Lung (tissue), 12 donors: ENCODE data around the gene UQCR11. TPM values are rescaled to one million over a fixed set of nuclear protein-coding genes. Genes with fewer than 3 reads are reported as not detected.

Experiments
- ATAC-seq: fragments of 200-7000 bp; cut with Tn5 transposase; one replicate; pipeline ENCODE4 v1.9.1; 2020; ENCODE audit warnings: moderate number of reproducible peaks; ENCODE audit not compliant: insufficient read depth, low FRiP score
- DNase-seq, 3 donors: peaks; one replicate each; pipeline ENCODE4 v3.0.0-alpha.2; 2013 to 2017
- H3K27ac ChIP-seq, 2 donors: one replicate each; pipeline ENCODE4 v1.5.1; 2013; ENCODE audit warnings: mild to moderate bottlenecking in 2 of 2, moderate library complexity in 2 of 2, control low read depth in 1 of 2, inconsistent platforms in 1 of 2, low read depth in 1 of 2, low read length in 1 of 2
- H3K27me3 ChIP-seq, 3 donors: one replicate each; pipeline ENCODE4 v1.5.1; 2013; ENCODE audit warnings: low read length in 2 of 3; ENCODE audit not compliant: control insufficient read depth in 3 of 3, insufficient read depth in 3 of 3
- H3K36me3 ChIP-seq, 4 donors: one replicate each; pipeline ENCODE4 v1.5.1; 2013; ENCODE audit warnings: low read length in 4 of 4, mild to moderate bottlenecking in 1 of 4, moderate library complexity in 1 of 4; ENCODE audit not compliant: control insufficient read depth in 4 of 4, insufficient read depth in 4 of 4
- H3K4me1 ChIP-seq, 5 donors: one replicate each; pipeline ENCODE4 v1.5.1; 2013; ENCODE audit warnings: low read length in 5 of 5, mild to moderate bottlenecking in 2 of 5, moderate library complexity in 1 of 5; ENCODE audit not compliant: control insufficient read depth in 5 of 5, insufficient read depth in 5 of 5
- H3K4me3 ChIP-seq: one replicate; pipeline ENCODE4 v1.5.1; 2013; ENCODE audit warnings: mild to moderate bottlenecking, control low read depth, moderate library complexity
- H3K9ac ChIP-seq, 2 donors: one replicate each; pipeline ENCODE4 v1.5.1; 2013; ENCODE audit warnings: low read length in 2 of 2, control low read depth in 1 of 2; ENCODE audit not compliant: insufficient read depth in 1 of 2
- H3K9me3 ChIP-seq, 4 donors: one replicate each; pipeline ENCODE4 v1.5.1; 2013; ENCODE audit warnings: low read length in 3 of 4, mild to moderate bottlenecking in 1 of 4, moderate library complexity in 1 of 4; ENCODE audit not compliant: control insufficient read depth in 4 of 4, insufficient read depth in 3 of 4
- CTCF ChIP-seq: IDR thresholded peaks from 2 replicates; pipeline ENCODE4 v1.5.1; 2012; ENCODE audit warnings: mild to moderate bottlenecking; ENCODE audit errors: control extremely low read depth, extremely low read depth
- WGBS, 2 donors: extraction: QIAGEN DNeasy Blood & Tissue Kit; methylation state at CpG; one replicate each; pipeline ENCODE4 v1.1.7; 2013; 5-methylcytosine and 5-hydroxymethylcytosine counted together
- polyA plus RNA-seq, 2 donors: library from polyadenylated mRNA; stranded (reverse); fragments of 200-250 nt; gene quantifications; one replicate each; pipeline ENCODE4 v1.2.1, GENCODE V29; 2013
- total RNA-seq, 2 donors: library from RNA; depleted of rRNA in 1 of 2; stranded (reverse); fragments of >200 nt in 1 of 2; gene quantifications; one replicate each; pipeline ENCODE4 v1.2.1, GENCODE V29; 2014 to 2021
- donor health status: control.
- donor health status: control.
- donor health status: Bipolar disorder and iron deficiency.
- donor health status: healthy.
- donor health status: DM: yes; HTN: yes; CAD: no.

UQCR11 gene
- total and polyA plus RNA-seq, 4 donors = 35.4 to 225 (median 127) TPM

GRCh38 chr19:1579222-1579621 lies 26.0 kb downstream of the UQCR11 start:
- no peak for DNase-seq
- Histone ChIP-seq H3K9me3 (no peaks in the 10 kb centered on the region), H3K4me3 (no peak overlapping the region), H3K27ac (no peak overlapping the region), H3K36me3 (peaks cover 12 to 63% (median 16%) of the 10 kb centered on the region in 4 donors), H3K9ac (no peak overlapping the region), H3K27me3 (no peaks in the 10 kb centered on the region), H3K4me1 (no peaks in the 10 kb centered on the region)
- WGBS, 2 donors = 96% methylated on average over 20 of the region's 20 CpGs
- no peak for TF ChIP-seq CTCF
- ATAC-seq = no peak

- peaks cover 11 to 56% (median 14%) of the 10 kb centered on the region in 4 donors for H3K36me3 ChIP-seq
- ATAC-seq (no peak), DNase-seq (no peak)
- no peak overlapping the region for H3K27ac ChIP-seq
- no peak for TF ChIP-seq CTCF
- H3K9ac ChIP-seq = no peak overlapping the region
- no peak overlapping the region for H3K4me3 ChIP-seq
- no peaks in the 10 kb centered on the region for H3K27me3 ChIP-seq
- no peaks in the 10 kb centered on the region for H3K4me1 ChIP-seq
- 89 to 94% methylated on average over 49 of the region's 49 CpGs for WGBS, 2 donors
- H3K9me3 ChIP-seq = no peaks in the 10 kb centered on the region
These were observed 27.2 kb downstream of the UQCR11 start for GRCh38 chr19:1577929-1578618.

- Histone ChIP-seq H3K4me3 (no peak overlapping the region), H3K36me3 (peaks cover 11 to 52% (median 14%) of the 10 kb centered on the region in 4 donors), H3K9ac (no peak overlapping the region), H3K4me1 (no peaks in the 10 kb centered on the region), H3K27ac (no peak overlapping the region), H3K27me3 (no peaks in the 10 kb centered on the region), H3K9me3 (no peaks in the 10 kb centered on the region)
- DNase-seq (no peak), ATAC-seq (no peak)
- TF ChIP-seq CTCF = no peak
- 86 to 87% methylated on average over 41 of the region's 41 CpGs for WGBS, 2 donors
These were observed 28.0 kb downstream of the UQCR11 start for GRCh38 chr19:1577090-1577928.
